IPS-20b (cell line): Measurements from ENCODE around the gene PGAM1.
A peak's percentile ranks its signal among the peaks of the same experiment; 100 is the strongest.
"Not testable (repeated sequence)": the region's sequence is repeated elsewhere in the genome, so short reads cannot be mapped to it uniquely, and the experiment has no call there.

Experiments used
- H3K27ac ChIP-seq: one replicate; pipeline ENCODE4 v1.5.1; 2013; ENCODE audit warnings: low read length
- H3K27me3 ChIP-seq: 2 replicates; pipeline ENCODE4 v1.6.1; 2013; ENCODE audit warnings: mild to moderate bottlenecking, low read length, inconsistent platforms; ENCODE audit not compliant: insufficient read depth
- H3K36me3 ChIP-seq: 2 replicates; pipeline ENCODE4 v1.6.1; 2013; ENCODE audit warnings: low read depth, mild to moderate bottlenecking, inconsistent platforms, low read length, moderate library complexity; ENCODE audit not compliant: insufficient read depth
- H3K4me1 ChIP-seq: 2 replicates; pipeline ENCODE4 v1.6.1; 2013; ENCODE audit warnings: mild to moderate bottlenecking, control low read depth, inconsistent platforms, low read length, moderate library complexity; ENCODE audit not compliant: insufficient read depth
- H3K4me3 ChIP-seq: 2 replicates; pipeline ENCODE4 v1.5.1; 2013; ENCODE audit warnings: mild to moderate bottlenecking, low read length, inconsistent platforms
- H3K9ac ChIP-seq: 2 replicates; pipeline ENCODE4 v1.6.1; 2013; ENCODE audit warnings: low read depth, mild to moderate bottlenecking, inconsistent platforms, low read length, moderate library complexity
- H3K9me3 ChIP-seq: 2 replicates; pipeline ENCODE4 v1.6.1; 2013; ENCODE audit warnings: mild to moderate bottlenecking, low read depth, low read length, inconsistent platforms; ENCODE audit not compliant: insufficient read depth

PGAM1 gene

GRCh38 chr10:97411406-97411805 is 14.6 kb upstream of the PGAM1 start:
- Histone ChIP-seq H3K27ac (no peak overlapping the region), H3K9ac (no peak overlapping the region), H3K4me3 (no peak overlapping the region), H3K36me3 (no peaks in the 10 kb centered on the region), H3K4me1 (no peaks in the 10 kb centered on the region), H3K9me3 (no peaks in the 10 kb centered on the region), H3K27me3 (no peaks in the 10 kb centered on the region)

DNA sequence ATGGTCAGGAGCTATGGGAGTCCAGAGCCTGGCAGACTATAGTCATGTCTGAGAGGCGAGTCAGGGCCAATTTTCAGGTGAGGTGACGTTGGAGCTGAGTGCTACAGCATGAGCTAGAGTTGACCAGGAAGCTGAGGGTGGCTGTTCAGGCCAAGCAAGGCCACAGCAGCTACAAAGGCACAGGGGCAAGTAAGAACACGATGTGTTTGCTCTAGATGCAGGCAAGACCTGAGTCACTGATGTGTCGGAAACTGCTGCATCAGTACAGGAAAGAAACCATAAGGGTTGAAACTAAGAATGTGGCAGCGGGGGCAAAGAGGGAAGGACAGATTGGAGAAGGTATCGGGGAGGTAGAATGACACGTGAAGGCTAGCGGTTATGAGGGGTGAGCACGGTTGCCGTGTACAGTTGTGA is 13.1 kb upstream of the PGAM1 start:
- Histone ChIP-seq H3K9me3 (no peaks in the 10 kb centered on the region), H3K4me1 (no peaks in the 10 kb centered on the region), H3K4me3 (no peak overlapping the region), H3K27ac (no peak overlapping the region), H3K27me3 (no peaks in the 10 kb centered on the region), H3K36me3 (no peaks in the 10 kb centered on the region), H3K9ac (no peak overlapping the region)

DNA sequence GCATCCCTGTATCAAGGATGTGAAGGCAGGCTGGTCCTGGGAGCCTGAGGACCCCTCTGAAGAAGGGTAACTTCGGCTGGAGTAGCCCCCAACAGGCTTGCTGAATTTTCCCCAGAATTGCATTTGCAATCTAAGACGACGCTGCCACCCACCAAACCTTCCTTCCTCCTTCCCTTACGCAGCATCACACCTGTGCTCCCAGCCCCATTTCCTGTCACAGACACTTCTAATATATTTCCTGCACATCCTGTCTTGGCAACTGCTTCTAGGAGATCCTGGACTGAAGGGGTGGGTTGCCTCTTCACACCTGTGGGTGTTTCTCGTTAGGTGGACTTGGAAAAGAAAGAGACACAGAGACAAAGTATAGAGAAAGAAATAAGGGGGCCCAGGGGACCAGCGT is 9.4 kb upstream of the PGAM1 start:
- no peaks in the 10 kb centered on the region for H3K36me3 ChIP-seq
- no peak overlapping the region for H3K27ac ChIP-seq
- H3K4me3 ChIP-seq, result no peak overlapping the region
- 0 out of 2 replicates have a peak, but pooled peaks cover 2% of the 10 kb centered on the region for H3K4me1 ChIP-seq
- no peaks in the 10 kb centered on the region for H3K9me3 ChIP-seq
- no peaks in the 10 kb centered on the region for H3K27me3 ChIP-seq
- H3K9ac ChIP-seq, result no peak overlapping the region

DNA sequence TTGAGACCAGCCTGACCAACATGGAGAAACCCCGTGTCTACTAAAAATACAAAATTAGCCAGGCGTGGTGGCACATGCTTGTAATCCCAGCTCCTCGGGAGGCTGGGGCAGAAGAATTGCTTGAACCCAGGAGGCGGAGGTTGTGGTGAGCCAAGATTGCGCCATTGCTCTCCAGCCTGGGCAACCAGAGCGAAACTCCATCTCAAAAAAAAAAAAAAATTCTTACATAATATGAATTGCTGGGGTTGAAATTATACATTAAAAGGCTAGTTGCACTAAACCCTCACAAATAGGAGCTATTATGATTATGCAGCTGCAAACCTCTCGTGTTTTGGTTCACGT is 2.3 kb upstream of the PGAM1 start:
- H3K36me3 ChIP-seq, result peaks cover 18% of the 10 kb centered on the region
- not testable (repeated sequence) for H3K9ac ChIP-seq, H3K27ac ChIP-seq, H3K4me3 ChIP-seq, H3K9me3 ChIP-seq, H3K4me1 ChIP-seq, H3K27me3 ChIP-seq

DNA sequence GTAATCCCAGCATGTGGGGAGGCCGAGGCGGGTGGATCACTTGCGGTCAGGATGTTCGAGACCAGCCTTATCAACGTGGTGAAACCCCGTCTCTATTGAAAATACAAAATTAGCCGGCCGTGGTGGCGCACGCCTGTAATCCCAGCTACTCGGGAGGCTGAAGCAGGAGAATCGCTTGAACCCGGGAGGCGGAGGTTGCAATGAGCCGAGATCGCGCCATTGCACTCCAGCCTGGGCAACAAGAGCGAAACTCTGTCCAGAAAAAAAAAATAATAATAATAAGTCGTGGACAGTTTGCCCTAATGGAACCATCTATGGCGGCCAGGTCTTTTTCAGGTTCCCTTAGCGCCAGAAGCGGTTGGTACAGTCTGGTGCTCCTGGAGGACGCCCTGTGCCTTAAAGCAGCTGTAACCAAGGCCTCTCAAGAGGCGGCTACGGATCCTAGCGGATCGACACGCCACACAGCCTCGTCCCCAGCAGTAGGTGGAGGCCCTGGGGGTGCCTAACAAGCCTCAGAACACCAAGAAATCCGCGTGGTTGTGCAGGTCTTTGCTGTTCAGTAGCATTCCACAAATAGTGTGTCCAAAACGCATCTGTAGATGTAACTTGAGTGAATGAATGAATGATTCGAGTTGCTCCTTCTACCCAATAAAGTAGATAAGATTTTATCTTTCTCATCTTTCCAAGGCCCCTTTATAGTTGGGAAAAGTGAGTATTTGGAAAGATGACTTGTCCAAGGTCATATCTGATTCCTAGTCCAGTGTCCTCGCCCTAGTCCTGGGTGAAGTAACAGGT is 982 bp downstream of the PGAM1 start:
- Histone ChIP-seq H3K27me3 (no peaks in the 10 kb centered on the region), H3K27ac (peak overlapping the region; percentile 86), H3K4me3 (peak overlapping the region; percentile 93), H3K9me3 (no peaks in the 10 kb centered on the region), H3K4me1 (peaks cover 8% of the 10 kb centered on the region; the same call in 1 of the 2 replicates), H3K9ac (peak overlapping the region; percentile 98), H3K36me3 (peaks cover 49% of the 10 kb centered on the region)

GRCh38 chr10:97427571-97428179 is 1.7 kb downstream of the PGAM1 start:
- no peaks in the 10 kb centered on the region for H3K27me3 ChIP-seq
- no peaks in the 10 kb centered on the region for H3K9me3 ChIP-seq
- peaks cover 52% of the 10 kb centered on the region for H3K36me3 ChIP-seq
- peak overlapping the region; percentile 98 for H3K9ac ChIP-seq
- H3K4me3 ChIP-seq, result peak overlapping the region; percentile 93
- peaks cover 8% of the 10 kb centered on the region; the same call in 1 of the 2 replicates for H3K4me1 ChIP-seq
- H3K27ac ChIP-seq, result peak overlapping the region; percentile 86

DNA sequence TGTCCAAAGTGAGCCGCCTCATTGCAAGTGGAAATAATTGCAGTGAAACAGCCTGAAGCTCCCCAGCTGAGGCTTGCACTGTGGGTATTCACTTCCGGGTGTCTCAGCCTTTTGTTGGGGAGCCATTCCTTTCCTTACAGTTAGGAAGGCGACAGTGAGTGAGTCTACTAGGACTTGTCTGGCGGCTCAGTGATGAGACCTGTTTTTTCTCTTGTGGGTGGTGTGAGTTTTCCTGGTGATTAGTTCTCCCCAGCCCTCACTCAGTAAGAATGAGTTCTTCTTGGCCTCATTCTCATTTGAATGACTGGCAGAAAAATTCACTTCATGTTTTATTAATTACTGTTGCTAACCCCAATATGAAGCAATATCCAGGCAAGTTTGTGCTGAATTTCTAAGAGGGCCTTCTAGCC is 2.6 kb downstream of the PGAM1 start:
- no peaks in the 10 kb centered on the region for H3K9me3 ChIP-seq
- H3K4me1 ChIP-seq, result peaks cover 8% of the 10 kb centered on the region; the same call in 1 of the 2 replicates
- H3K36me3 ChIP-seq, result peaks cover 57% of the 10 kb centered on the region
- peak overlapping the region; percentile 98 for H3K9ac ChIP-seq
- H3K27me3 ChIP-seq, result no peaks in the 10 kb centered on the region
- peak overlapping the region; percentile 93 for H3K4me3 ChIP-seq
- peak overlapping the region; percentile 78 for H3K27ac ChIP-seq

GRCh38 chr10:97434055-97434454 is 8.1 kb downstream of the PGAM1 start:
- H3K27me3 ChIP-seq, result no peaks in the 10 kb centered on the region

GRCh38 chr10:97434557-97434956 is 8.6 kb downstream of the PGAM1 start:
- H3K27me3 ChIP-seq, result no peaks in the 10 kb centered on the region
- no peaks in the 10 kb centered on the region for H3K9me3 ChIP-seq
- no peak overlapping the region for H3K9ac ChIP-seq
- H3K4me3 ChIP-seq, result no peak overlapping the region
- H3K4me1 ChIP-seq, result no peaks in the 10 kb centered on the region
- H3K27ac ChIP-seq, result no peak overlapping the region
- H3K36me3 ChIP-seq, result peaks cover 88% of the 10 kb centered on the region

More at GRCh38 chr10:97434055-97434454, 8.1 kb downstream of the PGAM1 start:
- Histone ChIP-seq H3K9ac (no peak overlapping the region), H3K9me3 (no peaks in the 10 kb centered on the region), H3K4me3 (no peak overlapping the region), H3K4me1 (no peaks in the 10 kb centered on the region; the same call in 1 of the 2 replicates), H3K27ac (no peak overlapping the region), H3K36me3 (peaks cover 88% of the 10 kb centered on the region)

DNA sequence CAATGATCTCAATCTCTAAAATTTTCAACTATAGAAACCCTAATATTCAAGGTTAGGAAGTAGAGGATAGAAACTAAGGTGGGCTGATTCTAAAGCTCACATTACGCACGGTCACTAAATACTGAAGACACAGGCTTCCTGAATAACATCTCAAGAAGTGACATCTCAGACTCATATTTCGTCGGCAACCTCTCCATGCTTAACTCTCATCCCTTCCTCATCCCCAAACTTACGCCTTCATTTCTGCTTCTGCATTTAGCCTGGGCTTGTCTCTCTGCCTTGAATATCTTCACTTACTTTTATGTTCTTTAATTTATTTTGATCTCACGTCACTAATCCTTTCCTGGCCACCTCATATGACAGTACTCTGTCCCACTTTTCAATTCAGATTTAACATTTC is 9.2 kb downstream of the PGAM1 start:
- Histone ChIP-seq H3K4me1 (no peaks in the 10 kb centered on the region), H3K9ac (no peak overlapping the region), H3K9me3 (no peaks in the 10 kb centered on the region), H3K4me3 (no peak overlapping the region), H3K27ac (no peak overlapping the region), H3K27me3 (no peaks in the 10 kb centered on the region), H3K36me3 (peaks cover 87% of the 10 kb centered on the region)

- H3K9me3 ChIP-seq, result no peaks in the 10 kb centered on the region
- 0 out of 2 replicates have a peak, but pooled peaks cover 3% of the 10 kb centered on the region for H3K4me1 ChIP-seq
- H3K4me3 ChIP-seq, result no peak overlapping the region
- H3K36me3 ChIP-seq, result peaks cover 51% of the 10 kb centered on the region
- no peaks in the 10 kb centered on the region for H3K27me3 ChIP-seq
- H3K9ac ChIP-seq, result no peak overlapping the region
- H3K27ac ChIP-seq, result no peak overlapping the region
Measured at GRCh38 chr10:97442277-97442676, 16.3 kb downstream of the PGAM1 start.

DNA sequence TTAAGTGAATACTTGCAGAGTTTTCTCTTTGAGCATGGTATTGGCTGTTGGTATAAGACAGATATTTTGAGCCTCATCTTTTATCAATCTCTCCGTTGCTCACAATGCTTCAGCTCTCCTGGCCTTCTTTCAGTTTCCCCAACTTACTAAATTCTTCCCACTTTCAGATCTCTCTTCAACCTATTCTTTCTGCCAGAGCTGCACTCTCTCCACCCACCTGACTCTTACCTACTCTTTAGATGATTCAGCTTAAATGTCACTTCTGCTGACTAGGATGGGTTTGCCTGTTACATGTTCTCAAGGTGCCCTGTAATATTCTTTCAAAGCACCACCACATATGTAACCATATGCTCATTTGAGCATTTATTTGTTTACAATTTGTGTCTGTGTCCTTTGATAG is 18.2 kb downstream of the PGAM1 start:
- Histone ChIP-seq H3K36me3 (peaks cover 38% of the 10 kb centered on the region), H3K9ac (no peak overlapping the region)

More for the DNA sequence above, 18.2 kb downstream of the PGAM1 start:
- no peak overlapping the region for H3K27ac ChIP-seq
- 0 out of 2 replicates have a peak, but pooled peaks cover 3% of the 10 kb centered on the region for H3K4me1 ChIP-seq
- H3K9me3 ChIP-seq, result no peaks in the 10 kb centered on the region
- peak overlapping the region; percentile 82; the same call in 1 of the 2 replicates for H3K4me3 ChIP-seq
- H3K27me3 ChIP-seq, result no peaks in the 10 kb centered on the region
